Endothelial cell (in vitro differentiated cells): Measurements from ENCODE around the gene C14orf119. TPM values are rescaled to one million over a fixed set of nuclear protein-coding genes. Genes with fewer than 3 reads are reported as not detected.

Source experiments
- DNase-seq: peaks from one replicate; pipeline ENCODE4 v3.0.0; 2021; ENCODE audit warnings: low spot score
- H3K27ac Mint-ChIP-seq: one replicate; pipeline ENCODE4 v1.8.0; 2021; ENCODE audit warnings: mixed read lengths, inconsistent platforms; ENCODE audit not compliant: unreplicated experiment
- H3K27me3 Mint-ChIP-seq: one replicate; pipeline ENCODE4 v1.8.0; 2021; ENCODE audit warnings: mild to moderate bottlenecking, moderate library complexity, mixed read lengths, inconsistent platforms; ENCODE audit not compliant: unreplicated experiment
- H3K36me3 Mint-ChIP-seq: one replicate; pipeline ENCODE4 v1.8.0; 2021; ENCODE audit warnings: mild to moderate bottlenecking, low read depth, mixed read lengths, inconsistent platforms; ENCODE audit not compliant: unreplicated experiment
- H3K4me1 Mint-ChIP-seq: one replicate; pipeline ENCODE4 v1.8.0; 2021; ENCODE audit warnings: mild to moderate bottlenecking, mixed read lengths, inconsistent platforms; ENCODE audit not compliant: unreplicated experiment
- H3K4me3 Mint-ChIP-seq: one replicate; pipeline ENCODE4 v1.8.0; 2021; ENCODE audit warnings: mild to moderate bottlenecking, mixed read lengths, inconsistent platforms; ENCODE audit not compliant: unreplicated experiment
- H3K9me3 Mint-ChIP-seq: one replicate; pipeline ENCODE4 v1.8.0; 2021; ENCODE audit warnings: mixed read lengths, inconsistent platforms; ENCODE audit not compliant: unreplicated experiment
- total RNA-seq: library from RNA; stranded (reverse); fragmentation: NEBNext Ultra II Directional; extraction: Animal tissue kit (Norgen Biotek cat#: 25700); gene quantifications from one replicate; pipeline ENCODE4 v1.2.1, GENCODE V29; 2021; ENCODE audit not compliant: unreplicated experiment
- TF ChIP-seq, protein P1 (sequence below): fragments of 200-600 bp; sonication (generic); IDR thresholded peaks from one replicate; pipeline ENCODE4 v1.5.0; 2021; ENCODE audit warnings: antibody characterized with exemption; ENCODE audit not compliant: unreplicated experiment

Gene C14orf119
- total RNA-seq, 1 donor from 2014 or later, result 55.2 TPM

DNA sequence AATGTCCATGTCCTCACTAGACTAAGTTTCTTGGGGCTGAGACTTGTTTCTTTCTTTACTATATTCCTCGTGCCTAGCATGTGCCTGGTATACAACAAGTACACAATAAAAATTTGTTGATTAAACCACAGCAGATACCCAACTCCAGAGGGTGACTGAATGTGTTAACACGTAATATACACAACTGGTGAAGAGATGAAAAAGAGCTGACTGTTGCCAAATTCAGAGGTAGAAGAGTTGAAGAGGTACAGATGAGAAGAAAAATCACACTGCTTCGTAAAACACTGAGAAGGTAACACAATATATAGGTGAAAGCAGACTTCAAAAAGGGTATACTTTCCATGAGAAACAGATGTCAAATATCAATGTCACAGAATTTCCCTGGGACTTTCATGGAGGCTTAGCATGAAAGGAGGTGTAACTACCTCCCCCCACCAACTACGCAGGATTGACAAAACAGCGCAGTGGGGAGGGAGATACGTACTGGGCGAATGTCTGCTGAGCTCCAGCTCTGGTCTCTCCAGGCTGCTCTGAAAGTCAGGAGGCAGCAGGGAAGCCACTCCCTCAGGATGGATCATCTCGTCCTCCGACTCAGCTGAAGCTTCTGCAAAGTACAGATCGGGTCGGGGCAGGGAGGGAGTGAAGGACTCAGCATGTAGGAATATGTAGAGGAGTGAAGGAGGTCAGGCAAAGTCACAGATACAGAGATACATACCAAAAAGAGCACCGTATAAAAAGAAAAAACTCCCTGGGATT, 5.6 kb upstream of the C14orf119 start:
- TF ChIP-seq, protein P1, sequence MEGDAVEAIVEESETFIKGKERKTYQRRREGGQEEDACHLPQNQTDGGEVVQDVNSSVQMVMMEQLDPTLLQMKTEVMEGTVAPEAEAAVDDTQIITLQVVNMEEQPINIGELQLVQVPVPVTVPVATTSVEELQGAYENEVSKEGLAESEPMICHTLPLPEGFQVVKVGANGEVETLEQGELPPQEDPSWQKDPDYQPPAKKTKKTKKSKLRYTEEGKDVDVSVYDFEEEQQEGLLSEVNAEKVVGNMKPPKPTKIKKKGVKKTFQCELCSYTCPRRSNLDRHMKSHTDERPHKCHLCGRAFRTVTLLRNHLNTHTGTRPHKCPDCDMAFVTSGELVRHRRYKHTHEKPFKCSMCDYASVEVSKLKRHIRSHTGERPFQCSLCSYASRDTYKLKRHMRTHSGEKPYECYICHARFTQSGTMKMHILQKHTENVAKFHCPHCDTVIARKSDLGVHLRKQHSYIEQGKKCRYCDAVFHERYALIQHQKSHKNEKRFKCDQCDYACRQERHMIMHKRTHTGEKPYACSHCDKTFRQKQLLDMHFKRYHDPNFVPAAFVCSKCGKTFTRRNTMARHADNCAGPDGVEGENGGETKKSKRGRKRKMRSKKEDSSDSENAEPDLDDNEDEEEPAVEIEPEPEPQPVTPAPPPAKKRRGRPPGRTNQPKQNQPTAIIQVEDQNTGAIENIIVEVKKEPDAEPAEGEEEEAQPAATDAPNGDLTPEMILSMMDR, result no peak
- DNase-seq, result no peak
- no peak overlapping the region for H3K27ac Mint-ChIP-seq
- H3K4me1 Mint-ChIP-seq, result peaks cover 18% of the 10 kb centered on the region
- H3K36me3 Mint-ChIP-seq, result peaks cover 32% of the 10 kb centered on the region
- no peaks in the 10 kb centered on the region for H3K27me3 Mint-ChIP-seq
- peak overlapping the region; percentile 48 for H3K4me3 Mint-ChIP-seq
- H3K9me3 Mint-ChIP-seq, result no peaks in the 10 kb centered on the region

DNA sequence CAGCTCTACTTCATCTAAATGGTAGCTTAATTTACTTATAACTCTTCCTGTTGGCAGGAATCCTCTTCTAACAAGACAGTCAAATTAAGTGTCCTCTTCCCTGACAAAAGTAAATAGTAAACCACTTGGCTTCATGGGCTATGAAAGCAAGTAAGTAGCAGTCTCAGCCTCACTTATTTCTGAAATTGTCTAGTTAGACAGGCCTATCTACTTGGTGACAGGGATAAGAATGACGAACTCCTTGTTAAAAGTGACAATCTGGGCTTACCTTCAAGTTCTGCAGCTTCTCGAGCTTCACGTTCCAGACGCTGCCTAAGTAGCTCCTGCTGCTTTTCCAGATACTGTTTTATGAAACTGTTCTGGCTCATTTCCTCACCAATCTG, 5.1 kb upstream of the C14orf119 start:
- no peak for DNase-seq
- peak overlapping the region; percentile 6 for H3K4me3 Mint-ChIP-seq
- no peaks in the 10 kb centered on the region for H3K27me3 Mint-ChIP-seq
- peaks cover 18% of the 10 kb centered on the region for H3K4me1 Mint-ChIP-seq
- TF ChIP-seq, protein P1, result no peak
- no peaks in the 10 kb centered on the region for H3K9me3 Mint-ChIP-seq
- peak overlapping the region; percentile 83 for H3K27ac Mint-ChIP-seq
- H3K36me3 Mint-ChIP-seq, result peaks cover 31% of the 10 kb centered on the region

DNA sequence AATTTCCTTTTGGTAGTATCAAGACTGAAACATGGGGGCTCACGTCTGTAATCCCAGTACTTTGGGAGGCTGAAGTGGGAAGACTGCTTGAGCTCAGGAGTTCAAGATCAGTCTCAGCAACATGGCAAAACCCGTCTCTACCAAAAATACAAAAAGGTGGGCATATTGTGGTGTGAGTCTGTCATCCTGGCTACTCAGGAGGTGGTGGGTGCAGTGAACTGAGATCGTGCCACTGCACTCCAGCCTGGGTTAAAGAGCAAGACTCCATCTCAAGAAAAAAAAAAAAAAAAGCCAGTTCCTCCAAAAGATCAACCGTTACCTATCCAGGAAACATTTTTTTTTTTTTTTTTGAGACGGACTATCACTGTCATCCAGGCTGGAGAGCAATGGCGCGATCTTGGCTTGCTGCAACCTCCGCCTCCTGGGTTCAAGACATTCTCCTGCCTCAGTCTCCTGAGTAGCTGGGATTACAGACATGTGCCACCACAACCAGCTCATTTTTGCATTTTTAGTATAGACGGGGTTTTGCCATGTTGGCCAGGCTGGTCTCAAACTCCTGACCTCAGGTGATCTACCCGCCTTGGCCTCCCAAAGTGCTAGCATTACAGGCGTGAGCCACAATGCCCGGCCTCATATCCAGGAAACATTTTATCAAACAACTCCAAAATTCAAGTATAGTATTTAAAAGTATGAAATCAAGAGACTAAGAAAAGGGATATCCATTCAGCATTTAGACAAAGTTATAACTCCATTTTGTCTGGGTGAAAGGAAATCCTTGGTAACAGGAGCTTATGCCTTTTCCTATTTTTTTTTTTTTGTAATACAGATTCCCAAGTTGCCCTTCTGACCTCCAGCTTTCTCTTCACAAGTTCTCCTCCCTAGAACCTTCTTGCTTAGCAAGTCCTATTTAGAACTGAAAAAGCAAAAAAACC, 3.7 kb upstream of the C14orf119 start:
- H3K36me3 Mint-ChIP-seq, result peaks cover 30% of the 10 kb centered on the region
- H3K4me3 Mint-ChIP-seq, result peak overlapping the region; percentile 7
- no peak for DNase-seq
- H3K4me1 Mint-ChIP-seq, result peaks cover 23% of the 10 kb centered on the region
- H3K9me3 Mint-ChIP-seq, result no peaks in the 10 kb centered on the region
- peaks cover 1% of the 10 kb centered on the region for H3K27me3 Mint-ChIP-seq
- H3K27ac Mint-ChIP-seq, result peak overlapping the region; percentile 3
- TF ChIP-seq, protein P1, result no peak

DNA sequence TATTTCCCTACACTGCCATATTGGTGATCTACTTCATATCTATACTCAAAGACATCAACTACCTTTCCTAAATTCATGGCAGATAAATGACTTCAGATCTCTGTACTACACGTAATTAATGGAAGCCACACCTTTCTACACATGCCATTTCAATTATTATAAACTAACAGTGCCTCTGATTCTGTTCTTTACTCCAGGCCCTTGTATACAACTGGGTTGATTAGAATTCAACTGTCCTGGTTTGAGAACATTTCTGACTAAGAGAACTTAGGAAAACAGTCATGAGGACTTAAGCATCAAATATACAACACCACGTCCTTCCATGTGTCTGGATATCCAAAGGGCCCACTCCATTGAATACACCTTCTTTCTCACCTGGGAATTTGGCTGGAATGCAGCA, 2.2 kb upstream of the C14orf119 start:
- Mint-ChIP-seq H3K36me3 (peaks cover 26% of the 10 kb centered on the region), H3K4me1 (peaks cover 35% of the 10 kb centered on the region), H3K27me3 (peaks cover 1% of the 10 kb centered on the region), H3K27ac (peak overlapping the region; percentile 3), H3K4me3 (peak overlapping the region; percentile 47), H3K9me3 (no peaks in the 10 kb centered on the region)
- TF ChIP-seq, protein P1, result no peak
- DNase-seq, result no peak
